Transverse colon (tissue), 4 donors: Measurements from ENCODE around the gene ITGB2.

Experiments used
- CTCF ChIP-seq, 5 experiments: fragments of 200-600 bp in 3 of 5; fragments of 450-650 bp in 2 of 5; sonication (generic) in 3 of 5; IDR thresholded peaks; 1 replicate in 2 of 5; 2 replicates in 3 of 5; pipeline ENCODE4 v1.5.1; 2016 to 2017; ENCODE audit warnings: antibody characterized with exemption in 5 of 5, inconsistent platforms in 3 of 5, mild to moderate bottlenecking in 2 of 5, moderate library complexity in 1 of 5
- POLR2A ChIP-seq: fragments of 450-650 bp; IDR thresholded peaks from one replicate; pipeline ENCODE4 v1.6.1; 2016; ENCODE audit warnings: antibody characterized with exemption, mild to moderate bottlenecking, moderate library complexity
- POLR2AphosphoS5 ChIP-seq, 3 donors: sonication (generic); formaldehyde crosslinking; IDR thresholded peaks; one replicate each; pipeline ENCODE4 v1.6.1; 2016; ENCODE audit warnings: antibody characterized with exemption in 3 of 3

DNA sequence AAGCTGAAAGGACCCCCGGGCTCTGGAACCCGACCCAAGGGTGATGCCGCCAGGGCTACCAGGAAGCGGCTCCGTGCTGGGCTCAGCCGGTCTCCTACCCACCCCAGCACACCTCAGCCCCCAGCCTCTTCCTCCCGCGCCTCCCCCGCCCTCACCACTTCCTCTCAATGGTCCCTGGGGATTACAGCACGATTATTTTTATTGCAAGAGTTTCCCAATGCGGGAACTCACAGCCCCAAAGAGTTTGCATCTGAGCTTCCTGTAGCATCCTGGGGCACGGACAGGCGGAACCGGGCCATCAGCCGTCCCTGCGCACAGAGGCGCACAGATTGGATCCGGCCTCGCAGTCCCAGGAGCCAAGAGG lies 10.4 kb upstream of the ITGB2 start:
- TF ChIP-seq CTCF (IDR thresholded peaks at IDR 0.05) (no peak), POLR2A (no peak), POLR2AphosphoS5 (IDR thresholded peaks at IDR 0.05) (no peak)
